HG03095 (cell line): ENCODE measurements around the gene HAVCR2.

ENCODE experiments used
- ATAC-seq: cut with Tn5 transposase; IDR thresholded peaks from one replicate; pipeline ENCODE4 v1.9.1; 2021; ENCODE audit warnings: moderate library complexity; ENCODE audit not compliant: unreplicated experiment

Gene HAVCR2

GRCh38 chr5:157108976-157109375 is at the start of gene HAVCR2:
Gene HAVCR2 (minus strand): TSS chr5:157109044. CDS start chr5:157108983, 61 bp downstream.
- peak; percentile 83 for ATAC-seq

GRCh38 chr5:157157293-157157891 is 48.5 kb upstream of the HAVCR2 start:
- no peak for ATAC-seq

GRCh38 chr5:157155297-157155696 is 46.5 kb upstream of the HAVCR2 start:
- ATAC-seq, result no peak

- no peak for ATAC-seq
Measured at GRCh38 chr5:157150995-157151394, 42.2 kb upstream of the HAVCR2 start.

- no peak for ATAC-seq
Measured at GRCh38 chr5:157148734-157149615, 40.1 kb upstream of the HAVCR2 start.

GRCh38 chr5:157143127-157143971 is 34.5 kb upstream of the HAVCR2 start:
- peak; percentile 42 for ATAC-seq

- ATAC-seq, result peak; percentile 99
Measured at GRCh38 chr5:157142317-157143126, 33.7 kb upstream of the HAVCR2 start, which contains the start of gene MED7. Gene MED7 (minus strand): TSS chr5:157142865. CDS start chr5:157139431, 3,434 bp downstream.

- ATAC-seq, result no peak
Measured at GRCh38 chr5:157137691-157138090, 28.8 kb upstream of the HAVCR2 start.

- ATAC-seq, result no peak
Measured at GRCh38 chr5:157132281-157132612, 23.4 kb upstream of the HAVCR2 start.

GRCh38 chr5:157130925-157131324 is 22.1 kb upstream of the HAVCR2 start:
- peak; percentile 48 for ATAC-seq

GRCh38 chr5:157121709-157122108 is 12.9 kb upstream of the HAVCR2 start:
- ATAC-seq, result no peak

- no peak for ATAC-seq
Measured at GRCh38 chr5:157120102-157120501, 11.3 kb upstream of the HAVCR2 start.

- peak; percentile 52 for ATAC-seq
Measured at GRCh38 chr5:157116483-157116954, 7.7 kb upstream of the HAVCR2 start.

GRCh38 chr5:157115502-157115901 is 6.7 kb upstream of the HAVCR2 start:
- no peak for ATAC-seq

GRCh38 chr5:157115012-157115411 is 6.2 kb upstream of the HAVCR2 start:
- ATAC-seq, result no peak

GRCh38 chr5:157113002-157113401 is 4.2 kb upstream of the HAVCR2 start:
- no peak for ATAC-seq

GRCh38 chr5:157109744-157110143 is 900 bp upstream of the HAVCR2 start:
- ATAC-seq, result peak; percentile 68

GRCh38 chr5:157107508-157107907 is 1.3 kb downstream of the HAVCR2 start:
- ATAC-seq, result no peak

- no peak for ATAC-seq
Measured at GRCh38 chr5:157106630-157107461, 2.0 kb downstream of the HAVCR2 start.
